Keratinocyte (primary cell): ENCODE data around the gene TMEM143. TPM values are rescaled to one million over a fixed set of nuclear protein-coding genes. Genes with fewer than 3 reads are reported as not detected.

Experiments used
- DNase-seq: peaks from one replicate; pipeline ENCODE4 v3.0.0-alpha.2; 2011; ENCODE audit warnings: low read depth, missing footprints, low spot score
- FAIRE-seq: peaks from 2 replicates; lab custom pipeline; 2011; peaks lifted over from hg19 to GRCh38; lab: Jason Lieb, UNC
- H2AFZ ChIP-seq: 2 replicates; pipeline ENCODE4 v1.6.0; 2012; ENCODE audit warnings: low read length, control low read depth, inconsistent platforms; ENCODE audit not compliant: control insufficient read depth
- H3K27ac ChIP-seq: 2 replicates; pipeline ENCODE4 v1.5.1; 2011; ENCODE audit warnings: low read length; ENCODE audit not compliant: control insufficient read depth, insufficient read depth
- H3K27me3 ChIP-seq: 3 replicates; pipeline ENCODE4 v1.6.0; 2011; ENCODE audit warnings: low read length; ENCODE audit not compliant: control insufficient read depth, insufficient read depth; ENCODE audit errors: extremely low read depth
- H3K36me3 ChIP-seq, 2 experiments: 2 replicates in 1 of 2; 3 replicates in 1 of 2; pipeline ENCODE4 v1.5.1; 2011; ENCODE audit warnings: low read length in 2 of 2, mild to moderate bottlenecking in 1 of 2; ENCODE audit not compliant: control insufficient read depth in 2 of 2, insufficient read depth in 2 of 2; ENCODE audit errors: extremely low read depth in 1 of 2
- H3K4me1 ChIP-seq: 3 replicates; pipeline ENCODE4 v1.5.1; 2011; ENCODE audit warnings: low read length; ENCODE audit not compliant: control insufficient read depth, insufficient read depth; ENCODE audit errors: extremely low read depth
- H3K4me2 ChIP-seq: 3 replicates; pipeline ENCODE4 v1.6.0; 2011; ENCODE audit warnings: low read depth, low read length; ENCODE audit not compliant: control insufficient read depth, insufficient read depth; ENCODE audit errors: extremely low read depth
- H3K4me3 ChIP-seq, 3 experiments: fragments of 200-600 bp in 1 of 3; sonication (generic) in 1 of 3; 2 replicates in 2 of 3; 3 replicates in 1 of 3; pipeline ENCODE4 v1.5.1; 2011 to 2016; ENCODE audit warnings: low read length in 3 of 3, mild to moderate bottlenecking in 3 of 3, control low read depth in 2 of 3, inconsistent platforms in 1 of 3, low read depth in 1 of 3, mixed read lengths in 1 of 3, mixed run types in 1 of 3, moderate library complexity in 1 of 3; ENCODE audit not compliant: control insufficient read depth in 2 of 3, insufficient read depth in 2 of 3; ENCODE audit errors: extremely low read depth in 1 of 3
- H3K79me2 ChIP-seq: 2 replicates; pipeline ENCODE4 v1.6.0; 2012; ENCODE audit warnings: low read length; ENCODE audit not compliant: control insufficient read depth, insufficient read depth
- H3K9ac ChIP-seq: 3 replicates; pipeline ENCODE4 v1.6.0; 2011; ENCODE audit warnings: low read length; ENCODE audit not compliant: control insufficient read depth, insufficient read depth; ENCODE audit errors: extremely low read depth
- H3K9me1 ChIP-seq: 3 replicates; pipeline ENCODE4 v1.6.0; 2011; ENCODE audit warnings: low read length; ENCODE audit not compliant: control insufficient read depth, insufficient read depth; ENCODE audit errors: extremely low read depth
- H3K9me3 ChIP-seq: 2 replicates; pipeline ENCODE4 v1.5.1; 2012; ENCODE audit warnings: low read depth, low read length; ENCODE audit not compliant: control insufficient read depth
- H4K20me1 ChIP-seq: 3 replicates; pipeline ENCODE4 v1.6.0; 2011; ENCODE audit warnings: low read length; ENCODE audit not compliant: control insufficient read depth, insufficient read depth; ENCODE audit errors: extremely low read depth
- CTCF ChIP-seq, 3 experiments: IDR thresholded peaks in 1 of 3; conservative IDR thresholded peaks in 1 of 3; optimal IDR thresholded peaks in 1 of 3; 2 replicates in 2 of 3; 3 replicates in 1 of 3; pipeline versions ENCODE3 to v1.5.1; 2011; ENCODE audit warnings: low read length in 3 of 3, mild to moderate bottlenecking in 3 of 3, moderate library complexity in 2 of 3, control low read depth in 1 of 3, inconsistent platforms in 1 of 3; ENCODE audit not compliant: insufficient read depth in 2 of 3; ENCODE audit errors: extremely low read depth in 1 of 3
- EZH2 ChIP-seq: IDR thresholded peaks from one replicate; pipeline ENCODE4 v1.6.1; 2012; ENCODE audit warnings: inconsistent platforms, mild to moderate bottlenecking, low read length, moderate library complexity
- dilution Hi-C: fragments of 300-500 bp; cut with MboI; formaldehyde crosslinking; loops from one replicate; pipeline ENCODE4 v1.7.0; 2020; ENCODE audit warnings: low sequenced_read_pairs; ENCODE audit not compliant: extremely low pct_ligation_motif_present
- polyA plus RNA-seq, 5 experiments: library from polyadenylated mRNA; depleted of rRNA in 3 of 5; stranded (reverse) in 3 of 5; stranded (forward) in 1 of 5; unstranded in 1 of 5; fragments of >200 nt; gene quantifications; 1 replicate in 1 of 5; 2 replicates in 3 of 5; 3 replicates in 1 of 5; pipeline versions ENCODE4 v1.2.1 to v1.2.3, GENCODE V29; 2011 to 2012; ENCODE audit warnings: missing spikeins in 2 of 5, low read depth in 1 of 5, low replicate concordance in 1 of 5

Gene TMEM143
- polyA plus RNA-seq, 1 donor (not counting 4 experiments of a cell fraction or from before 2014, with no cell fraction given): 2.9 TPM

- FAIRE-seq: no peak
- no peaks in the 10 kb centered on the region for H4K20me1 ChIP-seq
- dilution Hi-C loops: no loop called here
- H3K79me2 ChIP-seq: no peaks in the 10 kb centered on the region
- H3K36me3 ChIP-seq: no peaks in the 10 kb centered on the region
- peak overlapping the region; percentile 74 for H3K9ac ChIP-seq
- H3K27ac ChIP-seq: no peak overlapping the region
- H3K9me1 ChIP-seq: no peaks in the 10 kb centered on the region
- no peak for TF ChIP-seq EZH2
- TF ChIP-seq CTCF (optimal IDR thresholded peaks at IDR 0.05 in 1 of 3, IDR thresholded peaks at IDR 0.05 in 1 of 3, conservative IDR thresholded peaks at IDR 0.05 in 1 of 3; ENCODE audit: extremely low read depth in 1 of 3, insufficient read depth in 2 of 3, low read length in 3 of 3): no peak
- no peak for DNase-seq
- H3K4me1 ChIP-seq: peaks cover 14% of the 10 kb centered on the region
- H3K9me3 ChIP-seq: no peaks in the 10 kb centered on the region
- peaks cover 37% of the 10 kb centered on the region for H3K27me3 ChIP-seq
- peak overlapping the region; percentile 31 to 65 (median 60) for H3K4me3 ChIP-seq
- peak overlapping the region; percentile 73 for H3K4me2 ChIP-seq
- H2AFZ ChIP-seq: peak overlapping the region; percentile 12
Measured at GRCh38 chr19:48397263-48398101, 33.7 kb upstream of the TMEM143 start.

GRCh38 chr19:48396824-48397176 lies 33.1 kb upstream of the TMEM143 start:
- no peak overlapping the region for H2AFZ ChIP-seq
- H3K4me1 ChIP-seq: peaks cover 14% of the 10 kb centered on the region
- no peak for DNase-seq
- TF ChIP-seq EZH2: no peak
- TF ChIP-seq CTCF (optimal IDR thresholded peaks at IDR 0.05 in 1 of 3, IDR thresholded peaks at IDR 0.05 in 1 of 3, conservative IDR thresholded peaks at IDR 0.05 in 1 of 3; ENCODE audit: extremely low read depth in 1 of 3, insufficient read depth in 2 of 3, low read length in 3 of 3): no peak
- no peaks in the 10 kb centered on the region for H3K9me3 ChIP-seq
- no peaks in the 10 kb centered on the region for H3K9me1 ChIP-seq
- dilution Hi-C loops: no loop called here
- no peak for FAIRE-seq
- H3K4me2 ChIP-seq: peak overlapping the region; percentile 73
- peaks cover 37% of the 10 kb centered on the region for H3K27me3 ChIP-seq
- no peaks in the 10 kb centered on the region for H4K20me1 ChIP-seq
- H3K27ac ChIP-seq: no peak overlapping the region
- H3K9ac ChIP-seq: no peak overlapping the region
- H3K79me2 ChIP-seq: no peaks in the 10 kb centered on the region
- no peaks in the 10 kb centered on the region for H3K36me3 ChIP-seq
- H3K4me3 ChIP-seq: no peak overlapping the region
